Glutamatergic neuron (in vitro differentiated cells): ENCODE measurements around the gene CCNI2. TPM values are rescaled to one million over a fixed set of nuclear protein-coding genes. Genes with fewer than 3 reads are reported as not detected.

Source experiments
- DNase-seq: peaks from one replicate; pipeline ENCODE4 v3.0.0; 2022
- H3K27ac Mint-ChIP-seq: one replicate; pipeline ENCODE4 v1.8.0; 2020; ENCODE audit warnings: mild to moderate bottlenecking, mixed read lengths, inconsistent platforms; ENCODE audit not compliant: unreplicated experiment
- H3K27me3 Mint-ChIP-seq: one replicate; pipeline ENCODE4 v1.8.0; 2020; ENCODE audit warnings: mild to moderate bottlenecking, moderate library complexity, mixed read lengths, inconsistent platforms; ENCODE audit not compliant: unreplicated experiment
- H3K36me3 Mint-ChIP-seq: one replicate; pipeline ENCODE4 v1.8.0; 2020; ENCODE audit warnings: mild to moderate bottlenecking, mixed read lengths, inconsistent platforms; ENCODE audit not compliant: unreplicated experiment
- H3K4me1 Mint-ChIP-seq: one replicate; pipeline ENCODE4 v1.8.0; 2020; ENCODE audit warnings: mild to moderate bottlenecking, low read depth, mixed read lengths, inconsistent platforms; ENCODE audit not compliant: unreplicated experiment
- H3K4me3 Mint-ChIP-seq: one replicate; pipeline ENCODE4 v1.8.0; 2020; ENCODE audit warnings: mild to moderate bottlenecking, mixed read lengths, inconsistent platforms; ENCODE audit not compliant: unreplicated experiment
- H3K9me3 Mint-ChIP-seq: one replicate; pipeline ENCODE4 v1.8.0; 2020; ENCODE audit warnings: mild to moderate bottlenecking, moderate library complexity, mixed read lengths, inconsistent platforms; ENCODE audit not compliant: unreplicated experiment
- CTCF ChIP-seq: fragments of 200-600 bp; sonication (generic); IDR thresholded peaks from one replicate; pipeline ENCODE4 v1.5.0; 2021; ENCODE audit not compliant: partially characterized antibody, unreplicated experiment
- total RNA-seq: library from RNA; stranded (reverse); fragmentation: NEBNext Ultra II Directional; extraction: Animal tissue kit (Norgen Biotek cat#: 25700); gene quantifications from one replicate; pipeline ENCODE4 v1.2.1, GENCODE V29; 2021; ENCODE audit not compliant: unreplicated experiment

Gene CCNI2
- total RNA-seq, 1 donor from 2014 or later = 0.17 TPM

- H3K27me3 Mint-ChIP-seq = peaks cover 1% of the 10 kb centered on the region
- no peak overlapping the region for H3K27ac Mint-ChIP-seq
- H3K36me3 Mint-ChIP-seq = no peaks in the 10 kb centered on the region
- DNase-seq = no peak
- H3K4me3 Mint-ChIP-seq = no peak overlapping the region
- no peak for TF ChIP-seq CTCF
- H3K9me3 Mint-ChIP-seq = no peaks in the 10 kb centered on the region
- no peaks in the 10 kb centered on the region for H3K4me1 Mint-ChIP-seq
These were observed 28.5 kb upstream of the CCNI2 start for GRCh38 chr5:132718544-132719312.

GRCh38 chr5:132725745-132726144 is 21.5 kb upstream of the CCNI2 start:
- Mint-ChIP-seq H3K27ac (no peak overlapping the region), H3K36me3 (no peaks in the 10 kb centered on the region), H3K4me3 (no peak overlapping the region), H3K27me3 (no peaks in the 10 kb centered on the region), H3K4me1 (no peaks in the 10 kb centered on the region), H3K9me3 (no peaks in the 10 kb centered on the region)
- no peak for DNase-seq
- no peak for TF ChIP-seq CTCF

- Mint-ChIP-seq H3K4me1 (peaks cover 6% of the 10 kb centered on the region), H3K36me3 (no peaks in the 10 kb centered on the region), H3K9me3 (no peaks in the 10 kb centered on the region), H3K27ac (no peak overlapping the region), H3K27me3 (no peaks in the 10 kb centered on the region), H3K4me3 (no peak overlapping the region)
- TF ChIP-seq CTCF = no peak
- DNase-seq = no peak
These were observed 17.3 kb upstream of the CCNI2 start for GRCh38 chr5:132729896-132730295.

GRCh38 chr5:132733499-132734148 is 13.6 kb upstream of the CCNI2 start:
- no peak for TF ChIP-seq CTCF
- Mint-ChIP-seq H3K36me3 (no peaks in the 10 kb centered on the region), H3K4me3 (no peak overlapping the region), H3K27me3 (peaks cover 6% of the 10 kb centered on the region), H3K4me1 (peaks cover 8% of the 10 kb centered on the region), H3K27ac (no peak overlapping the region), H3K9me3 (peaks cover 5% of the 10 kb centered on the region)
- DNase-seq = no peak

GRCh38 chr5:132734687-132735086 is 12.5 kb upstream of the CCNI2 start:
- Mint-ChIP-seq H3K9me3 (peaks cover 5% of the 10 kb centered on the region), H3K4me1 (peaks cover 8% of the 10 kb centered on the region), H3K4me3 (no peak overlapping the region), H3K27me3 (peaks cover 6% of the 10 kb centered on the region), H3K36me3 (no peaks in the 10 kb centered on the region), H3K27ac (no peak overlapping the region)
- no peak for TF ChIP-seq CTCF
- DNase-seq = no peak
